ENCODE measurements around the gene RNF121. TPM values are rescaled to one million over a fixed set of nuclear protein-coding genes. Genes with fewer than 3 reads are reported as not detected.
"Not testable (repeated sequence)": the region's sequence is repeated elsewhere in the genome, so short reads cannot be mapped to it uniquely, and the experiment has no call there.

Gene RNF121
- total and polyA plus RNA-seq, 9 donors, result 17.4 to 32.2 (median 27.0) TPM

DNA sequence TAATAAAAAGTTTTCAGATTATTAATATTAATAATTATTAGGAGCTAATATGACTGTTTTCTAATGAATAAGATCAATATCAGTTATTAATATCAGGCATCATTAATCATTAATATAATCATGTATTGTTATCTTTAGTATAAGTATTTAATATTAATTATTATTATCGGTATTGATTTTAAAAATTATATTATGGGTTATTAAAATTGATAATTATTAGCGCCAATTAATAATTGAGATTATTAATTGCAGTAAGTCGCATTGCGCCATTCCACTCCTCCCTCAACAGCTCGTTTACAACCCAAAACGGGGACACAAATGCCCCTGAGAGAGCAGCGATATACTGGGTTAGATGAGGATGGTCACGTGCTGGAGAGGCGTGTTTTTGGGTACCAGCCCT is 20.6 kb upstream of the RNF121 start:
- no peaks in the 10 kb centered on the region for H3K36me3 ChIP-seq
- H3K27me3 ChIP-seq, result no peaks in the 10 kb centered on the region
- H3K9me3 ChIP-seq, result no peaks in the 10 kb centered on the region
- DNase-seq, result no peak
- no peak overlapping the region for H3K4me3 ChIP-seq
- 84 to 97% (median 91%) methylated on average over 9 of the region's 9 CpGs for WGBS, 3 donors
- H3K4me1 ChIP-seq (ENCODE audit: insufficient read depth), result no peaks in the 10 kb centered on the region
- intact Hi-C loops (cut with DNase I), result no loop called here
- H3K27ac ChIP-seq, result no peak overlapping the region
- TF ChIP-seq POLR2A (IDR thresholded peaks at IDR 0.05) (no peak), EP300 (IDR thresholded peaks at IDR 0.05) (no peak)
- TF ChIP-seq, protein P1, sequence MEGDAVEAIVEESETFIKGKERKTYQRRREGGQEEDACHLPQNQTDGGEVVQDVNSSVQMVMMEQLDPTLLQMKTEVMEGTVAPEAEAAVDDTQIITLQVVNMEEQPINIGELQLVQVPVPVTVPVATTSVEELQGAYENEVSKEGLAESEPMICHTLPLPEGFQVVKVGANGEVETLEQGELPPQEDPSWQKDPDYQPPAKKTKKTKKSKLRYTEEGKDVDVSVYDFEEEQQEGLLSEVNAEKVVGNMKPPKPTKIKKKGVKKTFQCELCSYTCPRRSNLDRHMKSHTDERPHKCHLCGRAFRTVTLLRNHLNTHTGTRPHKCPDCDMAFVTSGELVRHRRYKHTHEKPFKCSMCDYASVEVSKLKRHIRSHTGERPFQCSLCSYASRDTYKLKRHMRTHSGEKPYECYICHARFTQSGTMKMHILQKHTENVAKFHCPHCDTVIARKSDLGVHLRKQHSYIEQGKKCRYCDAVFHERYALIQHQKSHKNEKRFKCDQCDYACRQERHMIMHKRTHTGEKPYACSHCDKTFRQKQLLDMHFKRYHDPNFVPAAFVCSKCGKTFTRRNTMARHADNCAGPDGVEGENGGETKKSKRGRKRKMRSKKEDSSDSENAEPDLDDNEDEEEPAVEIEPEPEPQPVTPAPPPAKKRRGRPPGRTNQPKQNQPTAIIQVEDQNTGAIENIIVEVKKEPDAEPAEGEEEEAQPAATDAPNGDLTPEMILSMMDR (IDR thresholded peaks at IDR 0.05), result no peak

DNA sequence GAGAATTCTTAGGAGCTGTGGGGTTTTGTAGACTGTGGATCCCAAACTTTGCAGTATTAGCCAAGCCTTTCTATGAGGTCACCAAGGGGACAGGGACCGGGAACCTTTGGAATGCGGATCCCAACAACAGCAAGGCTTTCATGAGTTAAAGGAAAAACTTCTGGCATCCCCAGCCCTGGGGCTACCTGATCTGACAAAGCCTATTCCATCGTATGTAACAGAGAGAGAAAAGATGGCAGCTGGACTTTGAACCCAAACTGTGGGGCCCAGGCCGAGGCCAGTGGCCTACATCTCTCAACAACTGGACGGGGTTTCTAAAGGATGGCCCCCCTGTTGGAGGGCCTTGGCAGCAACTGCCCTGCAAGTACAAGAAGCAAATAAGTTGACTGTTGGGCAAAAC is 18.1 kb upstream of the RNF121 start:
- DNase-seq; H3K27ac ChIP-seq; H3K4me3 ChIP-seq; intact Hi-C loops (cut with DNase I); H3K9me3 ChIP-seq; H3K4me1 ChIP-seq (ENCODE audit: insufficient read depth); H3K27me3 ChIP-seq; H3K36me3 ChIP-seq: not testable (repeated sequence)
- WGBS, 3 donors, result 87 to 89% (median 87%) methylated on average over 5 of the region's 5 CpGs

DNA sequence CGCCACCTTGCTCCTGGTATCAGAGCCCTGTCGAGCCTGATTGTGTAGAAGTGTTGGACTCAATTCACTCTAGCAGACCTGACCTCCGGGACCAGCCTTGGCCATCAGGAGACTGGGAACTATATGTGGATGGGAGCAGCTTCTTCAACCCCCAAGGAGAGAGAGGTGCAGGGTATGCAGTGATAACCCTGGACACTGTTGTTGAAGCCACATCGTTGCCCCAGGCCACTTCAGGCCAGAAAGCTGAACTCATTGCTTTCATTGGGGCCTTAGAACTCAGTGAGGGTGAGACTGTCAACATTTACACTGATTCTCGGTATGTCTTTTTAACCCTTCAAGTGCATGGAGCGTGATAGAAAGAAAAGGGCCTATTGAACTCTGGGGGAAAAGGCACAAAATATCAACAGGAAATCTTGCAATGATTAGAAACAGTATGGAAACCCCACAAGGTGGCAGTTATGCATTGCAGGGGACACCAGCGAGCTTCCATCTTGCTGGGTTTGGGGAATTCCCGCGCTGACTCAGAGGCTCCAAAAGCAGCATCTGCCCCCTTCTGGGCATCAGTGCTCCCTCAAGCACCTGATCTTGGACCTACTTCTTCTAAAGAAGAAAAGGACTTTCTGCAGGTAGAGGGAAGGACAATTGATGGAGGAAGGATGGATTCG is 17.4 kb upstream of the RNF121 start:
- 85 to 89% (median 87%) methylated on average over 10 of the region's 10 CpGs for WGBS, 3 donors
- DNase-seq; intact Hi-C loops (cut with DNase I); H3K4me3 ChIP-seq; H3K36me3 ChIP-seq; H3K4me1 ChIP-seq (ENCODE audit: insufficient read depth); H3K27me3 ChIP-seq; H3K27ac ChIP-seq; H3K9me3 ChIP-seq: not testable (repeated sequence)

DNA sequence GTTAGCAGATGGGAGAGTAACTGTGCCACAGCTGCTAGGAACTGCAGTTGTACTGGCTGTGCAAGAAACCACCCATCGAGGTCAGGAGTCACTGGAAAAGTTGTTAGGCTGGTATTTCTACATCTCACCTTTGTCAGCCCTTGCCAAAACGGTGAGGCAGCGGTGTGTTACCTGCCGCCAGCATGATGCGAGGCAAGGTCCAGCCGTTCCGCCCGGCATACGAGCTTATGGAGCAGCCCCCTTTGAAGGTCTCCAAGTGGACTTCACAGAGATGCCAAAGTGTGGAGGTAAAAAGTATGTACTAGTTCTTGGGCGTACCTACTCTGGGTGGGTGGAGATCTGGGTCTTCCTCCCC is 16.9 kb upstream of the RNF121 start:
- WGBS, 3 donors, result 93 to 95% (median 95%) methylated on average over 10 of the region's 10 CpGs
- H3K36me3 ChIP-seq; intact Hi-C loops (cut with DNase I): not testable (repeated sequence)

DNA sequence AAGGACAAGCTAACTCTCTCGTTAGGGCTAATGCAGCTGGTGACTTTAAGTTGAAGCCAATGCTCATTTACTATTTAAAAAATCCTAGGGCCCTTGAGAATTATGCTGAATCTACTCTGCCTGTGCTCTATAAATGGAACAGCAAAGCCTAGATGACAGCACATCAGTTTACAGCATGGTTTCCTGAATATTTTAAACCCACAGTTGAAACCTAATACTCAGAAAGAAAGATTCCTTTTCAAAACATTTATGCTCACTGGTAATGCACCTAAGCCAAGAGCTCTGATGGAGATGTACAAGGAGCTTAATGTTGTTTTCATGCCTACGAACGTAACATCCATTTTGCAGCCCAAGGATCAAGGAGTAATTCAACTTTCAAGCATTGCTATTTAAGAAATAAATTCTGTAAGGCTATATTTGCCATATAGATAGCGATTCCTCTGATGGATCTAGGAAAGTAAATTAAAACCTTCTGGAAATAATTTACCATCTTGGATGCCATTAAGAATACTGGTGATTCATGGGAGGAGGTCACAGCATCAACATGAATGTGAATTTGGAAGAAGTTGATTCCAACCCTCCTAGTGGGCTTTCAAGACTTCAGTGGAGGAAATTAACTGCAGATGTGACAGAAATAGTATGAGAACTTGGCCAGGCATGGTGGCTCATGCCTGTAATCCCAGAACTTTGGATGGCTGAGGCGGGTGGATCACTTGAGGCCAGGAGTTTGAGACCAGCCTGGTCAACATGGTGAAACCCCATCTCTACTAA is 14.9 kb upstream of the RNF121 start:
- no peak for DNase-seq
- H3K9me3 ChIP-seq, result no peaks in the 10 kb centered on the region
- no peaks in the 10 kb centered on the region for H3K36me3 ChIP-seq
- no peak overlapping the region for H3K4me3 ChIP-seq
- TF ChIP-seq, protein P1 (IDR thresholded peaks at IDR 0.05), result no peak
- TF ChIP-seq POLR2A (IDR thresholded peaks at IDR 0.05), result no peak
- no peak for TF ChIP-seq EP300 (IDR thresholded peaks at IDR 0.05)
- no peaks in the 10 kb centered on the region for H3K4me1 ChIP-seq (ENCODE audit: insufficient read depth)
- H3K27me3 ChIP-seq, result no peaks in the 10 kb centered on the region
- no peak overlapping the region for H3K27ac ChIP-seq
- WGBS, 3 donors, result 95 to 96% (median 95%) methylated on average over 5 of the region's 5 CpGs
- intact Hi-C loops (cut with DNase I), result no loop called here

More for the DNA sequence above, 16.9 kb upstream of the RNF121 start:
- H3K27me3 ChIP-seq; H3K9me3 ChIP-seq; H3K4me3 ChIP-seq; H3K27ac ChIP-seq; DNase-seq; H3K4me1 ChIP-seq (ENCODE audit: insufficient read depth): not testable (repeated sequence)

DNA sequence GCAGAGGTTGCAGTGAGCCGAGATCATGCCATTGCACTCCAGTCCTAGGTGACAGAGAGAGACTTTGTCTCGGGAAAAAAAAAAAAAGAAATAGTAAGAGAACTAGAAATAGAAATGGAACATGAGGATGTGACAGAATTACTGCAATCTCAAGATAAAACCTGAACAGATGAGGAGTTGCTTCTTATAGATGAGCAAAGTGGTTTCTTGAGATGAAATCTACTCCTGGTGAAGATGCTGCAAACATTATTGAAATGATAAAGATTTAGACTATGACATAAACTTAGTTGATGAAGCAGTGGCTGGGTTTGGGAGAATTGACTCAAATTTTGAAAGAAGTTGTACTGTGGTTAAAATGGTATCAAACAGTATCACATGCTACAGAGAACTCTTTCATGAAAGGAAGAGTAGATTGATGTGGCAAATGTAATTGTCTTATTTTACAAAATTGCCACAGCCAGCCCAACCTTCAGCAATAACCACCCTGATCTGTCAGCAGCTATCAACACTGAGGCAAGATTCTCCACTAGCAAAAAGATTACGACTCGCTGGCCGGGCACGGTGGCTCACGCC is 14.1 kb upstream of the RNF121 start:
- H3K4me3 ChIP-seq, result no peak overlapping the region
- H3K4me1 ChIP-seq (ENCODE audit: insufficient read depth), result no peaks in the 10 kb centered on the region
- H3K27me3 ChIP-seq, result no peaks in the 10 kb centered on the region
- intact Hi-C loops (cut with DNase I), result no loop called here
- 93 to 95% (median 93%) methylated on average over 7 of the region's 7 CpGs for WGBS, 3 donors
- H3K9me3 ChIP-seq, result no peaks in the 10 kb centered on the region
- TF ChIP-seq, protein P1 (IDR thresholded peaks at IDR 0.05), result no peak
- TF ChIP-seq EP300 (IDR thresholded peaks at IDR 0.05), result no peak
- TF ChIP-seq POLR2A (IDR thresholded peaks at IDR 0.05), result no peak
- no peaks in the 10 kb centered on the region for H3K36me3 ChIP-seq
- H3K27ac ChIP-seq, result no peak overlapping the region
- DNase-seq, result no peak

Data from ovary (tissue), 9 donors.